Measurements from ENCODE around the gene LRSAM1. TPM values are rescaled to one million over a fixed set of nuclear protein-coding genes. Genes with fewer than 3 reads are reported as not detected.

The LRSAM1 gene
- total and polyA plus RNA-seq, 2 of the 8 experiments (the other 6 are each of a cell fraction or from before 2014, with no cell fraction given) = 9.7 to 18.3 TPM

DNA sequence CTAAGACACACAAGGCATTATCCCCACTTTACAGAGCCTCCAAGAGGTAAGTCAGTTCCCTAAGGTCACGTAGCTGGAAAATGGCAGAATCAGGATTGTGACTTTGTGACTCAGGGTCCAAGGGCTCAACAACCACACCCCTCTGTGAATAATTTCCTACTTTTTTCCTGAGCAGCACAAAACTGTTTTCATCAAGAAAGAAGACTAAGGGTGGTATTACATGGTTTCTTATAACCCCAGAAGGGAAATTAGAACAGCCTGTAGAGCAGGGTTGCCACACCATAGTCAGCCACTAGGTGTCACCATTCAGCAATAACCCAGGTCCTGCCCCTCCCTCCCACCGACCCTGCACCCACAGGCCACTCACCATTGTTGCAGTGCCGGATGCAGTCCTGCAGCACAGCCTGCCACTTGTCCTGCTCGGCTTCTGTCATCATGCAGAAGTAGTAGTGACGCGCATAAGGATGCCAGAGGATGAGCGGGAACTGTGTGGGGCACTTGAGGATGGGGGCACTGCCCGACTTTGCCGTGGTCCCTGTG, 72.1 kb downstream of the LRSAM1 start:
- H3K18ac ChIP-seq (ENCODE audit: extremely low read depth, low read length) = no peak overlapping the region
- POLR2A ChIA-PET (ENCODE audit: partially characterized antibody) = interaction anchor here (2.6 kb wide), 1 partner anchor 72 kb away, joined by 12 read pairs; the partner anchor contains the start of genes LRSAM1 and RPL12
- H4K8ac ChIP-seq (ENCODE audit: extremely low read depth, insufficient read depth, low read length) = no peak overlapping the region; the same call in 1 of the 2 replicates
- H3K14ac ChIP-seq (ENCODE audit: insufficient read length) = no peak overlapping the region
- no peak overlapping the region for H3K27ac ChIP-seq (ENCODE audit: low read depth, low read length)
- CTCF ChIA-PET (ENCODE audit: partially characterized antibody) = interaction anchor here (1.0 to 2.9 kb wide), 9 partner anchors 11 to 211 kb away, joined by 4 to 15 read pairs (median 5); partner anchors contain the start of gene TOR2A
- no peak overlapping the region for H3K4me2 ChIP-seq (ENCODE audit: insufficient read depth in 1 of 2, low read depth in 2 of 2, low read length in 2 of 2)
- H3K79me1 ChIP-seq (ENCODE audit: low read depth, low read length) = no peaks in the 10 kb centered on the region
- H3K23ac ChIP-seq (ENCODE audit: insufficient read length) = no peak overlapping the region
- no peak overlapping the region for H2BK15ac ChIP-seq (ENCODE audit: low read length)
- H3K27me3 ChIP-seq (replicated peaks in 1 of 4; ENCODE audit: control insufficient read depth in 3 of 4, extremely low read depth in 1 of 4, insufficient read depth in 3 of 4, low read length in 3 of 4) = no peaks in the 10 kb centered on the region
- no peak overlapping the region for H4K91ac ChIP-seq (replicated peaks; ENCODE audit: insufficient read length, low read length)
- no peaks in the 10 kb centered on the region for H3K79me2 ChIP-seq (ENCODE audit: control insufficient read depth in 1 of 2, insufficient read depth in 2 of 2, low read length in 2 of 2)
- TF ChIP-seq BCL11A (IDR thresholded peaks at IDR 0.05; ENCODE audit: low read depth in 2 of 2, low read length in 2 of 2) = no peak
- TF ChIP-seq, protein P1, sequence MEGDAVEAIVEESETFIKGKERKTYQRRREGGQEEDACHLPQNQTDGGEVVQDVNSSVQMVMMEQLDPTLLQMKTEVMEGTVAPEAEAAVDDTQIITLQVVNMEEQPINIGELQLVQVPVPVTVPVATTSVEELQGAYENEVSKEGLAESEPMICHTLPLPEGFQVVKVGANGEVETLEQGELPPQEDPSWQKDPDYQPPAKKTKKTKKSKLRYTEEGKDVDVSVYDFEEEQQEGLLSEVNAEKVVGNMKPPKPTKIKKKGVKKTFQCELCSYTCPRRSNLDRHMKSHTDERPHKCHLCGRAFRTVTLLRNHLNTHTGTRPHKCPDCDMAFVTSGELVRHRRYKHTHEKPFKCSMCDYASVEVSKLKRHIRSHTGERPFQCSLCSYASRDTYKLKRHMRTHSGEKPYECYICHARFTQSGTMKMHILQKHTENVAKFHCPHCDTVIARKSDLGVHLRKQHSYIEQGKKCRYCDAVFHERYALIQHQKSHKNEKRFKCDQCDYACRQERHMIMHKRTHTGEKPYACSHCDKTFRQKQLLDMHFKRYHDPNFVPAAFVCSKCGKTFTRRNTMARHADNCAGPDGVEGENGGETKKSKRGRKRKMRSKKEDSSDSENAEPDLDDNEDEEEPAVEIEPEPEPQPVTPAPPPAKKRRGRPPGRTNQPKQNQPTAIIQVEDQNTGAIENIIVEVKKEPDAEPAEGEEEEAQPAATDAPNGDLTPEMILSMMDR (IDR thresholded peaks at IDR 0.05; ENCODE audit: control extremely low read depth in 1 of 3, insufficient read depth in 1 of 3, low read depth in 1 of 3, low read length in 3 of 3) = peak in 2 of 3 experiments; percentile 54 to 74; a peak in 3 of 4 replicates
- TF ChIP-seq KDM1A (IDR thresholded peaks at IDR 0.05; ENCODE audit: borderline replicate concordance, low read length) = peak; percentile 44; the same call in 1 of the 2 replicates
- 0 out of 2 replicates have a peak, but pooled peaks have one; percentile 41 for TF ChIP-seq TCF12 (IDR thresholded peaks at IDR 0.05; ENCODE audit: low read depth, low read length)
- TF ChIP-seq RAD21 (IDR thresholded peaks at IDR 0.05 in 1 of 2, conservative IDR thresholded peaks at IDR 0.05 in 1 of 2; ENCODE audit: low read depth in 2 of 2, low read length in 2 of 2) = peak; percentile 37 to 38
- no peak overlapping the region for H3K9ac ChIP-seq (replicated peaks in 1 of 4; ENCODE audit: extremely low read depth in 1 of 4, low read depth in 3 of 4, low read length in 3 of 4)
- H3K9me3 ChIP-seq (ENCODE audit: insufficient read depth in 2 of 2, low read depth in 1 of 2, low read length in 1 of 2) = peaks cover 32 to 43% of the 10 kb centered on the region in 2 experiments
- no peak overlapping the region for H3K4me3 ChIP-seq (ENCODE audit: extremely low read depth in 1 of 4, insufficient read depth in 2 of 4, low read depth in 3 of 4, low read length in 4 of 4)
- H2AK5ac ChIP-seq (ENCODE audit: low read depth, low read length) = no peak overlapping the region
- H3K36me3 ChIP-seq (ENCODE audit: control insufficient read depth in 2 of 4, insufficient read depth in 4 of 4, low read length in 3 of 4) = peaks cover 0 to 43% (median 24%) of the 10 kb centered on the region in 4 experiments; a peak in 6 of 8 replicates
- WGBS, 2 experiments (ENCODE audit: extremely low coverage in 1 of 2, insufficient coverage in 1 of 2, insufficient read length in 1 of 2, insufficient replicate concordance in 2 of 2, low coverage in 1 of 2, low lambda C conversion rate in 2 of 2, missing lambda C conversion rate in 1 of 2) = 91% methylated on average over 9 of the region's 9 CpGs; no CpG with 5 or more reads in 1 of the 2 experiments
- no peak overlapping the region for H3K56ac ChIP-seq (replicated peaks; ENCODE audit: insufficient read length, low read depth, low read length)
- DNase-seq (ENCODE audit: low read depth in 1 of 2, low spot score in 2 of 2) = peak in 1 of 2 experiments; percentile 82
- no peak overlapping the region for H2BK5ac ChIP-seq (ENCODE audit: low read depth, low read length)
- H2BK20ac ChIP-seq (ENCODE audit: low read length) = no peak overlapping the region
- no peak overlapping the region for H4K5ac ChIP-seq (ENCODE audit: insufficient read length, low read depth, low read length)
- no peak overlapping the region for H2AFZ ChIP-seq (ENCODE audit: low read length)
- H3K4me1 ChIP-seq (replicated peaks in 1 of 4; ENCODE audit: control insufficient read depth in 3 of 4, insufficient read depth in 4 of 4, low read length in 3 of 4) = peaks cover 5 to 23% (median 10%) of the 10 kb centered on the region in 4 experiments
- no peak overlapping the region for H2BK120ac ChIP-seq (replicated peaks; ENCODE audit: low read depth, low read length)
- FAIRE-seq = peak; percentile 13
- no peak overlapping the region for H2BK12ac ChIP-seq (ENCODE audit: low read depth, low read length)
- H3K4ac ChIP-seq (replicated peaks; ENCODE audit: insufficient read length, low read depth, low read length) = no peak overlapping the region
- no peaks in the 10 kb centered on the region for H4K20me1 ChIP-seq (replicated peaks in 1 of 2; ENCODE audit: control insufficient read depth in 1 of 2, insufficient read depth in 2 of 2, low read length in 2 of 2)
- H3K23me2 ChIP-seq (ENCODE audit: low read depth, low read length) = no peaks in the 10 kb centered on the region

Measured in H1 (cell line).